B cell (primary cell): ENCODE measurements around the gene ASCL2. TPM values are rescaled to one million over a fixed set of nuclear protein-coding genes. Genes with fewer than 3 reads are reported as not detected.
A peak's percentile ranks its signal among the peaks of the same experiment; 100 is the strongest.

ENCODE experiments used
- ATAC-seq: fragments of 200-7000 bp; cut with Tn5 transposase; one replicate; pipeline ENCODE4 v1.10.0; 2021; ENCODE audit warnings: low read depth, mild to moderate bottlenecking, moderate number of reproducible peaks, moderate library complexity
- CTCF ChIA-PET: fragments of 350-600 bp; sonication (Branson Sonifier 250); formaldehyde crosslinking; loops from one replicate; lab custom pipeline; 2021; ENCODE audit warnings: antibody characterized with exemption, inconsistent platforms; lab: Charles Lee
- POLR2A ChIA-PET: fragments of 350-600 bp; sonication (Branson Sonifier 250); formaldehyde crosslinking; loops from one replicate; lab custom pipeline; 2021; ENCODE audit warnings: antibody characterized with exemption; lab: Charles Lee
- DNase-seq: peaks from one replicate; pipeline ENCODE4 v3.0.0; 2013
- H2AFZ ChIP-seq: 2 replicates; pipeline ENCODE4 v1.6.1; 2012; ENCODE audit warnings: mild to moderate bottlenecking, low read depth, low read length; ENCODE audit not compliant: insufficient read depth, poor library complexity, severe bottlenecking
- H3K27ac ChIP-seq, 2 donors: 1 replicate in 1 of 2; 2 replicates in 1 of 2; pipeline ENCODE4 v1.5.1; 2012 to 2013; ENCODE audit warnings: low read length in 2 of 2, mild to moderate bottlenecking in 2 of 2, moderate library complexity in 1 of 2
- H3K27me3 ChIP-seq, 4 experiments: fragments of 200-600 bp in 1 of 4; sonication (generic) in 1 of 4; replicated peaks in 1 of 4; 1 replicate in 2 of 4; 2 replicates in 2 of 4; pipeline versions ENCODE4 v1.6.1 to v1.7.0; 2013 to 2016; ENCODE audit warnings: low read length in 3 of 4, mild to moderate bottlenecking in 2 of 4, mixed read lengths in 1 of 4, moderate library complexity in 1 of 4; ENCODE audit not compliant: insufficient read depth in 4 of 4, control insufficient read depth in 3 of 4; ENCODE audit errors: control extremely low read depth in 1 of 4
- H3K36me3 ChIP-seq, 2 experiments: replicated peaks in 1 of 2; 1 replicate in 1 of 2; 2 replicates in 1 of 2; pipeline versions ENCODE4 v1.6.1 to v1.7.1; 2013; ENCODE audit warnings: low read length in 1 of 2; ENCODE audit not compliant: insufficient read depth in 2 of 2, control insufficient read depth in 1 of 2; ENCODE audit errors: control extremely low read depth in 1 of 2, extremely low read depth in 1 of 2
- H3K4me1 ChIP-seq, 2 donors: fragments of 200-600 bp in 1 of 2; sonication (generic) in 1 of 2; 1 replicate in 1 of 2; 2 replicates in 1 of 2; pipeline versions ENCODE4 v1.5.1 to v1.6.1; 2013 to 2017; ENCODE audit warnings: low read length in 2 of 2; ENCODE audit not compliant: control insufficient read depth in 2 of 2, insufficient read depth in 2 of 2
- H3K4me2 ChIP-seq: replicated peaks from 2 replicates; pipeline ENCODE3; 2012; ENCODE audit warnings: mild to moderate bottlenecking, low read depth, low read length; ENCODE audit not compliant: poor library complexity, severe bottlenecking
- H3K4me3 ChIP-seq, 5 experiments: fragments of 200-600 bp in 1 of 5; sonication (generic) in 1 of 5; 1 replicate in 3 of 5; 2 replicates in 2 of 5; pipeline versions ENCODE4 v1.5.1 to v1.7.0; 2011 to 2016; ENCODE audit warnings: low read length in 4 of 5, mild to moderate bottlenecking in 4 of 5, low read depth in 2 of 5, control low read depth in 1 of 5, moderate library complexity in 1 of 5; ENCODE audit not compliant: insufficient read depth in 1 of 5; ENCODE audit errors: control extremely low read depth in 1 of 5, extremely low read depth in 1 of 5
- H3K79me2 ChIP-seq: fragments of 200-600 bp; sonication (generic); one replicate; pipeline ENCODE4 v1.6.0; 2016; ENCODE audit warnings: low read length; ENCODE audit not compliant: control insufficient read depth, insufficient read depth
- H3K9ac ChIP-seq: fragments of 200-600 bp; sonication (generic); 2 replicates; pipeline ENCODE4 v1.6.1; 2017; ENCODE audit warnings: mild to moderate bottlenecking, low read length, moderate library complexity
- H3K9me3 ChIP-seq, 3 donors: one replicate each; pipeline versions ENCODE4 v1.6.1 to v1.7.1; 2013; ENCODE audit warnings: low read length in 2 of 3; ENCODE audit not compliant: control insufficient read depth in 2 of 3, insufficient read depth in 1 of 3; ENCODE audit errors: control extremely low read depth in 1 of 3
- H4K20me1 ChIP-seq: 2 replicates; pipeline ENCODE4 v1.6.0; 2012; ENCODE audit warnings: mild to moderate bottlenecking, low read length; ENCODE audit not compliant: insufficient read depth, control insufficient read depth, poor library complexity, severe bottlenecking
- H3K27ac Mint-ChIP-seq: one replicate; pipeline ENCODE4 v1.8.0; 2021; ENCODE audit warnings: mixed read lengths
- H3K27me3 Mint-ChIP-seq: one replicate; pipeline ENCODE4 v1.8.0; 2021; ENCODE audit warnings: mixed read lengths
- H3K4me1 Mint-ChIP-seq: one replicate; pipeline ENCODE4 v1.8.0; 2021; ENCODE audit warnings: mixed read lengths
- H3K4me3 Mint-ChIP-seq: one replicate; pipeline ENCODE4 v1.8.0; 2021; ENCODE audit warnings: mixed read lengths
- H3K9me3 Mint-ChIP-seq: one replicate; pipeline ENCODE4 v1.8.0; 2022; ENCODE audit warnings: mixed read lengths; ENCODE audit not compliant: insufficient read depth
- EZH2 ChIP-seq: IDR thresholded peaks from 2 replicates; pipeline ENCODE4 v1.6.1; 2012; ENCODE audit warnings: borderline replicate concordance, low read depth, mild to moderate bottlenecking, moderate library complexity, low read length; ENCODE audit not compliant: insufficient read depth, poor library complexity, severe bottlenecking
- WGBS: methylation state at CpG from one replicate; pipeline ENCODE4 v1.1.5; 2013; ENCODE audit warnings: missing lambda C conversion rate; ENCODE audit not compliant: insufficient coverage; 5-methylcytosine and 5-hydroxymethylcytosine counted together
- intact Hi-C: fragments of 100-400 bp; cut with micrococcal nuclease; formaldehyde crosslinking; loops from one replicate; pipeline ENCODE4 v1.10.0; 2022
- polyA plus RNA-seq: library from polyadenylated mRNA; depleted of rRNA; stranded (reverse); fragments of >200 nt; gene quantifications from 2 replicates; pipeline ENCODE4 v1.2.3, GENCODE V29; 2012
- total RNA-seq, 2 donors: library from RNA; stranded (reverse); fragments of 120-200 nt in 1 of 2; gene quantifications; 1 replicate in 1 of 2; 2 replicates in 1 of 2; pipeline versions ENCODE4 v1.2.3 to v1.2.4, GENCODE V29; 2013 to 2022
- TF ChIP-seq, protein P1 (sequence below): fragments of 200-600 bp; IDR thresholded peaks from one replicate; pipeline ENCODE4 v1.8.0; 2022; ENCODE audit warnings: antibody characterized with exemption, mild to moderate bottlenecking

Gene ASCL2
- total and polyA plus RNA-seq, 2 donors (not counting 1 experiment from before 2014, with no cell fraction given): 2.1 to 2.2 TPM

- Histone ChIP-seq H3K4me3 (peak overlapping the region; percentile 41 to 65 (median 54)), H3K4me1 (peaks cover 63 to 70% of the 10 kb centered on the region in 2 donors), H3K79me2 (peaks cover 27% of the 10 kb centered on the region), H3K36me3 (peaks cover 3 to 7% of the 10 kb centered on the region in 2 experiments), H4K20me1 (no peaks in the 10 kb centered on the region), H3K27ac (peak overlapping the region; percentile 65 to 88), H3K4me2 (peak overlapping the region; percentile 79), H3K27me3 (no peaks in the 10 kb centered on the region), H2AFZ (peak overlapping the region; percentile 65), H3K9me3 (no peaks in the 10 kb centered on the region), H3K9ac (peak overlapping the region; percentile 54)
- peaks cover 65% of the 10 kb centered on the region for H3K4me1 Mint-ChIP-seq
- 12% methylated on average over 14 of the region's 19 CpGs for WGBS
- no peaks in the 10 kb centered on the region for H3K27me3 Mint-ChIP-seq
- intact Hi-C loops: loop anchor here (5.0 kb wide), 2 partner anchors 227 to 587 kb away; partner anchors contain the start of gene CDKN1C
- H3K9me3 Mint-ChIP-seq: no peaks in the 10 kb centered on the region
- ChIA-PET CTCF (interaction anchor here (0.6 to 15.0 kb wide), 6 partner anchors 31 to 118 kb away, joined by 3 to 583 read pairs (median 4); partner anchors contain the start of gene TSSC4), POLR2A (interaction anchor here (0.8 to 1.1 kb wide), 4 partner anchors 32 to 101 kb away, joined by 3 read pairs; partner anchors contain the start of gene TSSC4)
- ATAC-seq: peak; percentile 59
- DNase-seq: peak; percentile 67
- TF ChIP-seq EZH2: no peak
- TF ChIP-seq, protein P1, sequence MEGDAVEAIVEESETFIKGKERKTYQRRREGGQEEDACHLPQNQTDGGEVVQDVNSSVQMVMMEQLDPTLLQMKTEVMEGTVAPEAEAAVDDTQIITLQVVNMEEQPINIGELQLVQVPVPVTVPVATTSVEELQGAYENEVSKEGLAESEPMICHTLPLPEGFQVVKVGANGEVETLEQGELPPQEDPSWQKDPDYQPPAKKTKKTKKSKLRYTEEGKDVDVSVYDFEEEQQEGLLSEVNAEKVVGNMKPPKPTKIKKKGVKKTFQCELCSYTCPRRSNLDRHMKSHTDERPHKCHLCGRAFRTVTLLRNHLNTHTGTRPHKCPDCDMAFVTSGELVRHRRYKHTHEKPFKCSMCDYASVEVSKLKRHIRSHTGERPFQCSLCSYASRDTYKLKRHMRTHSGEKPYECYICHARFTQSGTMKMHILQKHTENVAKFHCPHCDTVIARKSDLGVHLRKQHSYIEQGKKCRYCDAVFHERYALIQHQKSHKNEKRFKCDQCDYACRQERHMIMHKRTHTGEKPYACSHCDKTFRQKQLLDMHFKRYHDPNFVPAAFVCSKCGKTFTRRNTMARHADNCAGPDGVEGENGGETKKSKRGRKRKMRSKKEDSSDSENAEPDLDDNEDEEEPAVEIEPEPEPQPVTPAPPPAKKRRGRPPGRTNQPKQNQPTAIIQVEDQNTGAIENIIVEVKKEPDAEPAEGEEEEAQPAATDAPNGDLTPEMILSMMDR: no peak
- peak overlapping the region; percentile 98 for H3K27ac Mint-ChIP-seq
- peak overlapping the region; percentile 92 for H3K4me3 Mint-ChIP-seq
Measured at GRCh38 chr11:2300290-2300935, 30.0 kb upstream of the ASCL2 start.

- H3K27me3 ChIP-seq: no peaks in the 10 kb centered on the region
- Mint-ChIP-seq H3K4me1 (peaks cover 61% of the 10 kb centered on the region), H3K9me3 (no peaks in the 10 kb centered on the region), H3K27me3 (no peaks in the 10 kb centered on the region), H3K4me3 (peak overlapping the region; percentile 50), H3K27ac (peak overlapping the region; percentile 88)
- CTCF ChIA-PET: interaction anchor here (1.0 to 15.0 kb wide), 5 partner anchors 101 to 149 kb away, joined by 5 to 583 read pairs (median 10); partner anchors contain the start of gene TSSC4
- peak overlapping the region in 2 of 5 experiments; percentile 19 to 44 for H3K4me3 ChIP-seq
- 100% methylated on average over 1 of the region's 10 CpGs for WGBS
- H3K79me2 ChIP-seq: peaks cover 23% of the 10 kb centered on the region
- no peak overlapping the region for H3K9ac ChIP-seq
- no peak overlapping the region for H3K27ac ChIP-seq
- H3K4me1 ChIP-seq: peaks cover 56 to 64% of the 10 kb centered on the region in 2 donors
- DNase-seq: no peak
- H3K4me2 ChIP-seq: peak overlapping the region; percentile 75
- POLR2A ChIA-PET: interaction anchor here (0.6 to 1.1 kb wide), 3 partner anchors 25 to 449 kb away, joined by 3 to 12 read pairs (median 3); no protein-coding TSS in a partner anchor
- ATAC-seq: no peak
- TF ChIP-seq, protein P1: no peak
- no peak for TF ChIP-seq EZH2
- H2AFZ ChIP-seq: no peak overlapping the region
- H3K36me3 ChIP-seq: peaks cover 3 to 7% of the 10 kb centered on the region in 2 experiments
- no peaks in the 10 kb centered on the region for H3K9me3 ChIP-seq
- no peaks in the 10 kb centered on the region for H4K20me1 ChIP-seq
- intact Hi-C loops: loop anchor here (1.0 to 5.0 kb wide), 5 partner anchors 29 to 588 kb away; partner anchors contain the start of genes ASCL2 and CDKN1C
Measured at GRCh38 chr11:2299773-2300172, 29.4 kb upstream of the ASCL2 start.
